Measurements from ENCODE around the gene BORCS5. TPM values are rescaled to one million over a fixed set of nuclear protein-coding genes. Genes with fewer than 3 reads are reported as not detected.
"Not testable (repeated sequence)": the region's sequence is repeated elsewhere in the genome, so short reads cannot be mapped to it uniquely, and the experiment has no call there.

BORCS5 gene
- total RNA-seq, 1 experiment from 2014 or later: 11.5 TPM

GRCh38 chr12:12350868-12351463 is 5.9 kb upstream of the BORCS5 start:
- intact Hi-C loops (cut with micrococcal nuclease; ENCODE audit: unreplicated experiment): no loop called here
- peak overlapping the region; percentile 94 for H3K27ac Mint-ChIP-seq (ENCODE audit: unreplicated experiment)
- H3K4me3 Mint-ChIP-seq (ENCODE audit: low read depth, unreplicated experiment): peak overlapping the region; percentile 89
- DNase-seq: peak; percentile 56
- no TSS peak for BruUV-seq (replicated peaks)
- H3K36me3 Mint-ChIP-seq (ENCODE audit: insufficient read depth, unreplicated experiment): peaks cover 41% of the 10 kb centered on the region
- peaks cover 33% of the 10 kb centered on the region for H3K4me1 Mint-ChIP-seq (ENCODE audit: low read depth, unreplicated experiment)
- CTCF ChIA-PET: interaction anchor here (0.6 to 1.7 kb wide), 6 partner anchors 12 to 346 kb away, joined by 3 to 7 read pairs (median 4); no protein-coding TSS in a partner anchor
- TF ChIP-seq CTCF (IDR thresholded peaks at IDR 0.05; ENCODE audit: unreplicated experiment): no peak
- no peaks in the 10 kb centered on the region for H3K9me3 Mint-ChIP-seq (ENCODE audit: low read depth, unreplicated experiment)
- no peaks in the 10 kb centered on the region for H3K27me3 Mint-ChIP-seq (ENCODE audit: unreplicated experiment)

GRCh38 chr12:12351468-12352185 is 5.3 kb upstream of the BORCS5 start:
- H3K9me3 Mint-ChIP-seq (ENCODE audit: low read depth, unreplicated experiment); intact Hi-C loops (cut with micrococcal nuclease; ENCODE audit: unreplicated experiment); DNase-seq; H3K27me3 Mint-ChIP-seq (ENCODE audit: unreplicated experiment): not testable (repeated sequence)
- CTCF ChIA-PET: interaction anchor here (0.8 to 1.7 kb wide), 5 partner anchors 13 to 345 kb away, joined by 3 to 7 read pairs (median 4); no protein-coding TSS in a partner anchor
- TSS peak; percentile 87 for BruUV-seq (replicated peaks)
- Mint-ChIP-seq H3K4me3 (ENCODE audit: low read depth, unreplicated experiment) (peak overlapping the region; percentile 89), H3K4me1 (ENCODE audit: low read depth, unreplicated experiment) (peaks cover 33% of the 10 kb centered on the region), H3K27ac (ENCODE audit: unreplicated experiment) (peak overlapping the region; percentile 94), H3K36me3 (ENCODE audit: insufficient read depth, unreplicated experiment) (peaks cover 44% of the 10 kb centered on the region)

GRCh38 chr12:12353276-12353675 is 3.6 kb upstream of the BORCS5 start:
- DNase-seq: no peak
- TF ChIP-seq CTCF (IDR thresholded peaks at IDR 0.05; ENCODE audit: unreplicated experiment): no peak
- Mint-ChIP-seq H3K4me1 (ENCODE audit: low read depth, unreplicated experiment) (peaks cover 29% of the 10 kb centered on the region), H3K27ac (ENCODE audit: unreplicated experiment) (peak overlapping the region; percentile 6), H3K4me3 (ENCODE audit: low read depth, unreplicated experiment) (no peak overlapping the region), H3K9me3 (ENCODE audit: low read depth, unreplicated experiment) (no peaks in the 10 kb centered on the region), H3K36me3 (ENCODE audit: insufficient read depth, unreplicated experiment) (peaks cover 48% of the 10 kb centered on the region), H3K27me3 (ENCODE audit: unreplicated experiment) (no peaks in the 10 kb centered on the region)
- no TSS peak for BruUV-seq (replicated peaks)
- intact Hi-C loops (cut with micrococcal nuclease; ENCODE audit: unreplicated experiment): no loop called here
- CTCF ChIA-PET: no interaction called here

- Mint-ChIP-seq H3K4me1 (ENCODE audit: low read depth, unreplicated experiment) (peaks cover 25% of the 10 kb centered on the region), H3K27me3 (ENCODE audit: unreplicated experiment) (no peaks in the 10 kb centered on the region), H3K27ac (ENCODE audit: unreplicated experiment) (peak overlapping the region; percentile 6), H3K9me3 (ENCODE audit: low read depth, unreplicated experiment) (no peaks in the 10 kb centered on the region), H3K36me3 (ENCODE audit: insufficient read depth, unreplicated experiment) (peaks cover 43% of the 10 kb centered on the region), H3K4me3 (ENCODE audit: low read depth, unreplicated experiment) (no peak overlapping the region)
- BruUV-seq (replicated peaks): no TSS peak
- TF ChIP-seq CTCF (IDR thresholded peaks at IDR 0.05; ENCODE audit: unreplicated experiment): no peak
- no peak for DNase-seq
- CTCF ChIA-PET: interaction anchor here (0.7 kb wide), 1 partner anchor 194 kb away, joined by 4 read pairs; no protein-coding TSS in a partner anchor
- intact Hi-C loops (cut with micrococcal nuclease; ENCODE audit: unreplicated experiment): no loop called here
Measured at GRCh38 chr12:12353807-12354206, 3.1 kb upstream of the BORCS5 start.
